ENCODE measurements around the gene SETD3.

SETD3 gene

GRCh38 chr14:99418242-99418641 is 62.4 kb downstream of the SETD3 start:
- DNase-seq = no peak

- no peak for DNase-seq
These were observed 63.8 kb downstream of the SETD3 start for GRCh38 chr14:99416909-99417308.

DNA sequence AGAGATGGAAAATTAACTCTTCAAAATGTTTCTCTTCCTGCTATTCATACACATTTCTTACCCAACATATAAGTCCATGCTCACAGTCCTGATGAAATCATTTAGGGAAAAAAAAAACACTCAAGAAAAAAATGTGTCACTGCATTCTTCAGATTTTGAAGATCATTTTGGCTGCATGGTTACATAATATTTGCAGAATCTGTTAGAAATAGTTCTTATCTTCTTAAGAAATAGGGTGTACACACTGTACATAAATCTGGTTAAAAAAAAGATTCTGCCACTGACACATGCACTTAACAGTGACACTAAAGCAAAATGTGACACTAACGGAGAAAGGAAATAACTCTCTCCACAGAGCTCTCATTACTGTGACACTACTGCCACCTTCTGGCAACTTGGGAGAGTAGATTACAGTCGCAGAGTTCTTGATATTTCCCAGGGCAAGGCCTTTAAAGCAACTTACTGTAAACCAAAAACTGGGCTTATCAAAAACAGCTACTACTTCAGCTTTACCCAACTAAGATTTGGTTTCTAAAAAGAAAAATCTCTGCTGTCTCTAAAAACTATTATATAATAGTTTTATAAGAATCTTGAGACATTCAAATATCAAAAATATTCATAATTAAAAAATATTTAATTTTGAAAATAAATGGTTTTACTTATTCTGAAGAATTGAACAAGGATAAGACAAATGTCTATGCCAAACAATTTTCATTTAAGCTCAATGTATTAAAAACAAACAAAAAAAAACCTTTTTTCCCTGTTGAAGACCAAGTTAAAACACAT is 65.0 kb downstream of the SETD3 start:
- DNase-seq = peak; percentile 30 to 70

- DNase-seq = no peak
These were observed 66.7 kb downstream of the SETD3 start for GRCh38 chr14:99413911-99414310.

DNA sequence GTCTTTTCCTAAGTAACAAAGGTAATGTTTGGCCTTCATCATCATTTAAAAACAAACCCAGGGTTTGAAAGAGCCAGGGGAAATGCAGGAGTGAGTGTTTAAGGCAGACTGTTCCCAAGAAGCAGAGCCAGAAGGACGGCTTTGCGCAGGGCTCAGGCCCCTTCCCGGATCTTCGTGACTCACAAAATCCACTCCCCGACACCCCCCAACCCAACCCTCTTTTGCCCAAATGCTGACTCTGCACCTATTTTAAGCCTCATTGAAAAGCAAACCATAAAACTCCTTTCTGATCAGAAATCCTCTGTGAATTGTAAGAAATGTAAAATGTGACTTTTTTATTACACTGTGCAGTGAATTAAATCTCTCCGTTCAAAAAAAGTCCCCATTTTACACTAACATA is 67.5 kb downstream of the SETD3 start:
- DNase-seq = no peak

DNA sequence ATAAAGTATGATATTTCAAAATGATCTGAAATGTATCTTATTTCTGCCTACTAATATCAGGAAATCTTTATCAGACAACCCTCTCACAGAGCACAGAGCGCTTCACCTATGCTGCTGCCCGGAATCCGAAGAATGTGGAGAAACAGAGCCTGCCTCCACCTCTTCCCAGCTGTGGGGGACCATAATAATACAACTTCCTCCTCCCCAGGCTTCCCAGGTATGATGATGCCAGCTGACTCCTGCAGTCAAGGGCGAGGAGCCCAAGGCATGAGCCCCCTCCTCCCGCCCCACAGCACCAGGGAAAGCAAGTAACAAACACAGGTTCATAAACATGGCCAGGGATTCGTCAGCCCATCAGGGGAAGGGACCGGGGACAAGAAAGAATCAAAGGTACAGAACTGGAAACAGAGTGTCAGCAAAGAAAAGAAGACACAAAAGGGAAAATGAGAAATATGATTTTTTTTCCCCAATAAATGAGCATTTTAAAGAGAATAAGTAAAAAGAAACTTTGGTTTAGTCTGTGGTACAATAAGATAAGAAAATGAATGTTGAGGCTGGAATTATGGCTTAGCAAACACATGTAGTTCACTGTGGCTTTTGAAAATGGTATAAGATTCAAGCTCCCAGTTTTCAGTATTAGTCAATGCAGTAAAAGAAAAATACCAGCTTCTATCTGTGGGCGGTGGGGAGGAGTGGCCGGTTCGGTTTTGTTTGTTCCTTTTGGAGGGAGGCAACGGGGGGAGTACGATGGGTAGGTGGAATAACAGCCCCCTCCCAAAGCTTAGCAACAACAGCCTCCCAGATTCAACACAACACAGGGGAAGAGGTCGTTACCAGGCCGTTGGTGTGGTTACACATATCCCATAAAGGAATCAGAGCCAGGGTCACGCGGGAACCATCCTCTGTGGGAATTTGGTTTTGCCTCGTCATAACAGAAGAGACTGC is 68.3 kb downstream of the SETD3 start:
- no peak for DNase-seq

GRCh38 chr14:99410019-99410418 is 70.6 kb downstream of the SETD3 start:
- DNase-seq = no peak

GRCh38 chr14:99408971-99409289 is 71.7 kb downstream of the SETD3 start:
- no peak for DNase-seq

GRCh38 chr14:99408286-99408970 is 72.2 kb downstream of the SETD3 start:
- DNase-seq = no peak

GRCh38 chr14:99407416-99407815 is 73.2 kb downstream of the SETD3 start:
- DNase-seq = no peak

GRCh38 chr14:99402950-99403349 is 77.7 kb downstream of the SETD3 start:
- DNase-seq = no peak

- DNase-seq = no peak
These were observed 78.4 kb downstream of the SETD3 start for GRCh38 chr14:99402285-99402648.

GRCh38 chr14:99401621-99402284 is 78.9 kb downstream of the SETD3 start:
- DNase-seq = no peak

GRCh38 chr14:99401211-99401610 is 79.4 kb downstream of the SETD3 start:
- DNase-seq = no peak

GRCh38 chr14:99397698-99398097 is 83.0 kb downstream of the SETD3 start:
- DNase-seq = no peak

- no peak for DNase-seq
These were observed 84.6 kb downstream of the SETD3 start for GRCh38 chr14:99395909-99396530.

DNA sequence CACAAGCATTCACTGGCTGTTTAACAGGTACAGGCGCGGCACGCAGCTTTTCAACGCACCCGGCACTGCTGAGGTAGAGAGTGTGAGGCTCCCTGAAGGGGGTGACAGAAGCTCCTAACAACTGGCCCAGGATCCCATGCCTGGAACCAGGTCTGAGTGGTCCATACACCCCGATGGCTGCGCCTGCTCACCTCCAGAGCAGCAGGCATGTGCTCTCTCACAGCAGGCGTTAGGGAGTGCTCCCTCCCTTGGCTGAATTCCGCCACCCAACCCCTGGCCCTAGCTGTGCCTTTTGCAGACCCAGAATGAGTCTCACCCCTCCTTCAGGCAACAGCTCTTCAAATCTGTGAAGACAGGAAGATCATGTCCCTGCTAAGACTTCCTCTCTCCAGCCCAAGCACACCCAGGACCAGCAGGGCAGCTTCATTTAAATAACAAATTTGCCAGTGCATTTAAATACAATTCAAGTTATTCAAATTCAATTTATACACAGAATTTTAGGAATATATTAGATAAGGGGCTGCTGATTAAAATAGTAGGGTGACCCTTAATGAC is 86.0 kb downstream of the SETD3 start:
- DNase-seq = no peak

DNA sequence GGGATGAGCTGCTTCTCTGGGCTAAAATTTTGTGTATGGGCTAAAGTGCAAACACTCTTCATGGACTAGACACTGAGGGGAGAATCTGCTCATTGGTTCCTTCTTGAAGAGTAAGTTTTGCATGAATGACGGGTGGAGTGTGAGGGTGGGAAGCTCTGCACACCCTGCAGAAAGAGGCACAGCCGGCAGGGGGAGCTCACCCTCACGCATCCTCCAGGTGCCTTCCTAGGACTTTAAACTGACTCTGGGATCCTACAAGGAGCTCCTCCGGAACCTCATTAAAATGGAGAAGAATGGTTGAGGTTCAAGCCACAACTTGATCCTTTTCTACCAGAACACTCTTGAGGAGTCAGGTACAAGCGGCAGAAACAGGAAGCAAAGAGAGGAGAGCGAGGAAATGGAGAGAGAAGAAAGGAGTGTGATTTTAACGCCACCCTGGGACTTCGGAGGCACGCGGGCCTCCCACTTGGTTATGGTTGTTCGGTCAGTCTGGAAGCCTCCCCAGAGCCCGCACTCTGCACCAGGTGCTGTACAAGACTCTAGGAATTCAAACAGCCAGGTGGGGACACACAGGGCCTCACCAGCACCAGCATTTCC is 87.5 kb downstream of the SETD3 start:
- DNase-seq = no peak

GRCh38 chr14:99391671-99392070 is 89.0 kb downstream of the SETD3 start:
- no peak for DNase-seq

DNA sequence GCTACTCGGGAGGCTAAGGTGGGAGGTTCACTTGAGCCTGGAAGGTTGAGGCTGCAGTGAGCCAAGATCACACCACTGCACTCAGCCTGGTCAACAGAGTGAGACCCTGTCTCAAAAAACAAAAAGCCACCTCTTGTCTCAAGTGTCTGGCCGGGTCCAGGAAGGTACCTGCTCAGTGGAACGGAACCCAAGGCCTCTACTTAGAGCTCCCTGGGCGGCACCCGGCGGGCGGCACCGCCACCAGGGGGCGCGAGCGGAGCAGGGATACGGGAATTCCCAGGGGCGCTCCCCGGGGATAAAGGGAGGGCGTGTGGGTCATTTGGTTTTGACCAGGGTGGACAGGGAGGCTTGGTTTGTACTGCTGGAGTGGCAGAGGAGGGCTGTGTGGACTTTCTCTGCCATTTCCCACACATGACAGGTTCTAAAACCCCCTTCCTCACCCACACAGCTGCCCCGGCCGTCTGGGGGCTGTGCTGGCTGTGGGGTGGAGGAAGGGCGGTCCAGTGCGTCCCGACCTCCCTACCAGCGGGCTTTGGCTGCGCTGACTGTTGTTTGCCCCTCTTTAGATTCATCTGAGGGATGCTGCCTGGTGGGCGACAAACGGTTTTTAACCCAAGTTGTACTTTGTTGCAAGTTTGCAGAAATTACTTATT is 91.4 kb downstream of the SETD3 start:
- DNase-seq = peak in 1 of 2 experiments; percentile 34

- DNase-seq = no peak
These were observed 92.4 kb downstream of the SETD3 start for GRCh38 chr14:99388286-99388685.
